GM21390 (cell line): Measurements from ENCODE around the gene ZBTB5.

ENCODE experiments used
- ATAC-seq: cut with Tn5 transposase; IDR thresholded peaks from one replicate; pipeline ENCODE4 v1.9.1; 2021; ENCODE audit not compliant: unreplicated experiment

The ZBTB5 gene

GRCh38 chr9:37453827-37454226, 11.4 kb downstream of the ZBTB5 start:
- ATAC-seq = no peak

DNA sequence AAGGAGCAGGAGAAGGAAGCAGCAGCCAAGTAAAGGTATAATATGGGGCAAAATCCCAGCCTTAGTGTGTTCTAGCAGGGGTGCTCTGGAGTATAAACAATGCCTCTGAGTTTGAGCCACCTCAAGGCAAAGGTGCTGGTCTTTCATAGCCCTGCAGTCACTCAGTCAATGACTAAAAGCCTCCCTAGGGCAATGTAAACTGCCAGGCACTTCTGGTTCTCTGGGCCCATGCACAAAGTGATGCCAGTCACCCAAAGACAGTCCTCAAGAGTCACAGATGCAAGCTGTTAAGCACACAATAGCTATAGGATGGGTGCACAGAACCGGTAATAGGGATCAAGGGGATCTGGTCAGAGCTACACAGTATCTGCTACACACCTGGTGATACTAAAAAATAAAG, 12.6 kb downstream of the ZBTB5 start:
- ATAC-seq = no peak

DNA sequence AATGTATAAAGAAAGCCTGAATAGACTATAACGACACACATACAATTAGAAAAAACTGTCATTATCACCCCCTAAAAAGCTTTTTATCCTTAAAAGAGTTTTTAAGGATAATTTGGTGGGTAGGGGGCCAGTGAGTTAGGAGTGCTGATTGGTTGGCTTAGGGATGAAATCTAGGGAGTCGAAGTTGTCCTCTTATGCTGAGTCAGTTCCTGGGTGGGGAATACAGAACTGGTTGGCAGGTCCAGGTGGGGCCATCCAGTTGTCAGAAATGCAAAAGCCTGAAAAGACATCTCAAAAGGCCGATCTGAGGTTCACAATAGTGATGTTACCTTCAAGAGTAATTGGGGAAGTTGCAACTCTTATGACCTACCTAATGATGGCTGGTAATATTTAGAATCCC, 13.6 kb downstream of the ZBTB5 start:
- no peak for ATAC-seq

- ATAC-seq = no peak
These were observed 15.2 kb downstream of the ZBTB5 start for GRCh38 chr9:37449862-37450632.

DNA sequence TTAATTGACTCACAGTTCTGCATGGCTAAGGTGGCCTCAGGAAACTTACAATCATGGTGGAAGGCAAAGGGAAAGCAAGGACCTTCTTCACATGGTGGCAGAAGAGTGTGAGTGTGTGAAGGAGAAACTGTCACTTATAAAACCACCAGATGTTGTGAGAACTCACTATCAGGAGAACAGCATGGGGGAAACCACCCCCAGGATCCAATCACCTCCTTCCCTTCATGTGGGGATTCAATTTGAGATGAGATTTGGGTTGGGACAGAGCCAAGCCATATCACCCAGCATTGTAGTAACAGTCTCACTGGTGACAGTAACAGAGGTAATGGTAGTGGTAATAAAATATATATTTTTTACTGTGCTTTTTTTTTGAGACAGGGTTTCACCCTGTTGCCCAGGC, 18.1 kb downstream of the ZBTB5 start:
- ATAC-seq = no peak

- ATAC-seq = no peak
These were observed 18.8 kb downstream of the ZBTB5 start for GRCh38 chr9:37446401-37446800.

DNA sequence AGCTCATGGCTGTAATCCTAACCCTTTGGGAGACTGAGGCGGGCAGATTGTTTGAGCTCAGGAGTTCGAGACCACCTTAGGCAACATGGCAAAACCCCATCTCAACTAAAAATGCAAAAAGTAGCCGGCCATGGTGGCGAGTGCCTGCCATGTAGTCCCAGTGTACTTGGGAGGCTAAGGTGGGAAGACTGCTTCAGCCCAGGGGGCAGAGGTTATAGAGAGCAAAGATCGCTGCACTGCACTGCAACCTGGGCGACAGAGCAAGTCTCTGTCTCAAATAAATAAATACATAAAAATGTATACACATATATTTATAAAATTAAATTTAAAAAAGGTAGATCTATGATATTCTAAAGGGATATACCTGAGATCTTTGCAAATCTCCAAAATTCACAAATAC, 19.4 kb downstream of the ZBTB5 start:
- ATAC-seq = no peak

GRCh38 chr9:37444890-37445289, 20.4 kb downstream of the ZBTB5 start:
- ATAC-seq = no peak

GRCh38 chr9:37443566-37443965, 21.7 kb downstream of the ZBTB5 start:
- ATAC-seq = no peak

GRCh38 chr9:37442556-37442955, 22.7 kb downstream of the ZBTB5 start:
- no peak for ATAC-seq

DNA sequence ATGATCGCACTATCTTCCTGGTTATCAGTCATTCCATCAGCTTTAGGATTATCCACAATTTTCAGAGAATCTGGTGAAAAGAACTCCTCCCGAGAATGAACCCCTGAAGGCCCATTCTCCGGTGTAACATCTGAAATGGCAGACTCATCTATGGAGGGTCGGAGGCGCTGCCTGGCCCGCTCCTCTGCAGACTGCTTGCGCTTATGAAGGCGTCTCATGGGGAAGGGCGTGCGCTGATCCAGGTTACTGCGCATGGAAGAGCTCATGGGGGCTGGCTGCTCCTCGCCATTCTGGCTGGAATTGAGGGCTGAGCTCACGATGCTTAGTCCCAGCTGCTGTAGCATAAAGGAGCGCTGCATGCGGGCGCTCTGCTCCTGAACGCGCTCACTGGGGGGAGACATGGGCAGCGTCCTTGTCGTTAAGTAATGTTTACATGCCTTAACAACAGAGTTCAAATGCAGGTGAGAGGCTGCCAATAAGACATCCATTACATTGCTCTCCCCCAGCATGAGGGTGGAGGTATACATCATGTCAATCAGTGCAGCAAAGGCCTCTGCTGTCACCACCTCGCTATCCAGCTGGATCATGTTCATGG, 23.4 kb downstream of the ZBTB5 start:
- ATAC-seq = no peak

DNA sequence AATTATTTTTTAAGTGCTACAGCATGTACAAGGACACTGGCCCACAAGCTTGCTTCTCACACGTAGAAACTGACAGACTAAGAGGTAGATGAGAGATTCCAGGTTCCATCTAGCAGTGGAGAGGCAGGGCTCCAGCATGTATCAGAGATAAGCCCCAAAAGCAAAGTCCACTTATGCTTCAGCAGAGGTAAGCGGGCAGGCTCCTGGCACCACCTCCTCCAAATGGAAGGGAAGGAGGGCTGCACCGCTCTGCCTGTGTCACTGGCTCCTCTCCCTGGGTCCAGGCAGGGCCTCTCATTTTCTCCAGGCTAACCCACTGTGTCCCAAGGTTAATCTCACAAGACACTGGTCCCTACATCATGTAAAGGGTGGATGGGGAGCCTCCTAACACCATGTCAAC, 26.9 kb downstream of the ZBTB5 start:
- ATAC-seq = no peak

DNA sequence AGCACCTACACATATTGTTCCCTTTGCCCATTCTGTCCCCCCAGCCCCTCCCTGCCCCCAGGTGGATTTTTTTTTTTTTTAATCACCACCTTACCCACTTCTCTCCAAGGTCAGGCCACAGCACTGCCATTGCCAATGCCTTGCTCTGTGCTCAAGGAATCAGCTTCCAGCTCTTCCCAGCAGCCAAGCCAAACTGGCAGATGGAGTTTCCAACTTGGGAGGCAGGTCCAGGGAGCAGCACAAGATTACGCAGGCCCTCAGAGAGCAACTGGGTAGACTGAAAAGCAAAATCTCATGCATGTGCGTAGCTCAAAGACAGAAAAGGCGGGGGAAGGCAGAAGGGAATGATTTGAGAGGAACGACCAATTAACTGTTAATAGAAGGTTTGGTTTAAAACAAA, 27.6 kb downstream of the ZBTB5 start:
- ATAC-seq = no peak

- ATAC-seq = no peak
These were observed 28.2 kb downstream of the ZBTB5 start for GRCh38 chr9:37437010-37437409.

GRCh38 chr9:37436540-37436939, 28.7 kb downstream of the ZBTB5 start:
- ATAC-seq = no peak

DNA sequence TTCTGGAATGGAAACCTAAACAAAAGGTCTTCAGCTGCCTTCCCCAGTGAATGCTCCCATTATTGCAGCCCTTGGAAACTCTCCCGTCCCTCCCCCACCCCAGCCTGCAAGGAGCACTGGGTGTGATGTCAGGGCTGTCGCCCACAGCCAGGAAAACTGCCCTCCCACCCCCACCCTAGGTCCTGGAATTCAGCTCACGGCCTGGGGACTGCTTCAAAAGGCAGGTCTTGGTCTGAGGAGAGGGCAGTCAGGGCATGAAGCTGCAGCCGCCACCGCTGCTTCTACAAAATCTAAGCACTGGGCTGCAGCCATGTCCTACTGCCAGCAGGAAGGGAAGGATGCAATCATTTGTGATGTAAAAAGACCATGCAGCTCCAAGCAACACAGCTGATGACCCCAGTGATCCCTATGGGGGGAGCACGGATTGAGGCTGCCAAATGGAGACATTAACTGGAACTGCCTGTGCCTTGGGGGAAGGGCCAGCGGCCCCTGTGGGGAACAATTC, 31.3 kb downstream of the ZBTB5 start:
- no peak for ATAC-seq

DNA sequence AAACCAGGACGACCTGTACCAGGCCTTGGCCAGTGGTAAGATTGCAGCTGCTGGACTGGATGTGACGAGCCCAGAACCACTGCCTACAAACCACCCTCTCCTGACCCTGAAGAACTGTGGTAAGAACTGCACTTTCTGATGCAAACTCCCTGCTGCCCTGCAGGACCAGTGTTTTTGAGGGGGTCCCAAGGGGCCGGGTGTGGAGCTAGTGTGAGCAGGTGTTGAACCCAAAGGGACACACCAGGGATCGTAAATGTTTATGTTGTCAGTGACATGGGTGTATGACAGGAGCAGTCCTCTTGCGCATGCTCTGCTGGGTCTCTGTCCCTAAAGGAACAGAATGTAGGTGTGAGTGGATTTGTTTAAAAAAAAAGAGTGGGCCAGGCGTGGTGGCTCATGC, 33.2 kb downstream of the ZBTB5 start:
- no peak for ATAC-seq

DNA sequence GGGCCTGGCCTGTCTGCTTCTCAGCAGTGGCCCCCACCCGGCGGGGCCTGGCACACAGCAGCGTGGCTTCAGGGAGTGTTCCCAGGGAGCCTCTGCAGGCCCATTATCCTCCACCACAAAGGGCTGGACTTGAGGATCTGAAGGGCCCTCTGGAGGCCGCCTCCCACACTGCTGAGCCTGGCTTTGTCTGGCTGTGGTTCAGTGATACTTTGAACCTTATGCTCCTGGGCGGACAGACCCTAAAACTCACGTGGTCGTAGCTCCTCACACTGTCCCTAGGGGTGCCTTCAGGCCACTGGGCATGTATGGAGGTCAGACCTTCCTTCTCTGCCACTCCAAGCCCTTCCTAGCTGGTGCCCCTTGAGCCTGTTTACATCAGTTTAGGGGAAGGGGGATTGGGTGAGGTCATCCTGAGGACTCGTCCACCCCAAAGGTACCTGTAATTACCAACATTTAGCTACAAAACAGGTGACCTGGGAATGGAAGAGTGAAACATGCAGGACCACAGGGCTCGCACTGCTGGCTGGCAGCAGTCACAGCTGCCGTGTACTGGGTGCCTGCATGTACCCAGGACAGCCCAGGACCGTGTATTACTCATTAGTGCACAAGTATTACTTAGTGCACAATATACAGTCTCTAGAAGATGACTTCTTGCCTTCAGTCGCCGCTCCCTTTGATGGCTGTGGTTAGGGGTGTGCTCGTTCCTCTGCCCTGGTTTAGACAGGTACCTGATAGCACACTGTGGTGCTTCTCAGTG, 34.2 kb downstream of the ZBTB5 start:
- ATAC-seq = no peak

DNA sequence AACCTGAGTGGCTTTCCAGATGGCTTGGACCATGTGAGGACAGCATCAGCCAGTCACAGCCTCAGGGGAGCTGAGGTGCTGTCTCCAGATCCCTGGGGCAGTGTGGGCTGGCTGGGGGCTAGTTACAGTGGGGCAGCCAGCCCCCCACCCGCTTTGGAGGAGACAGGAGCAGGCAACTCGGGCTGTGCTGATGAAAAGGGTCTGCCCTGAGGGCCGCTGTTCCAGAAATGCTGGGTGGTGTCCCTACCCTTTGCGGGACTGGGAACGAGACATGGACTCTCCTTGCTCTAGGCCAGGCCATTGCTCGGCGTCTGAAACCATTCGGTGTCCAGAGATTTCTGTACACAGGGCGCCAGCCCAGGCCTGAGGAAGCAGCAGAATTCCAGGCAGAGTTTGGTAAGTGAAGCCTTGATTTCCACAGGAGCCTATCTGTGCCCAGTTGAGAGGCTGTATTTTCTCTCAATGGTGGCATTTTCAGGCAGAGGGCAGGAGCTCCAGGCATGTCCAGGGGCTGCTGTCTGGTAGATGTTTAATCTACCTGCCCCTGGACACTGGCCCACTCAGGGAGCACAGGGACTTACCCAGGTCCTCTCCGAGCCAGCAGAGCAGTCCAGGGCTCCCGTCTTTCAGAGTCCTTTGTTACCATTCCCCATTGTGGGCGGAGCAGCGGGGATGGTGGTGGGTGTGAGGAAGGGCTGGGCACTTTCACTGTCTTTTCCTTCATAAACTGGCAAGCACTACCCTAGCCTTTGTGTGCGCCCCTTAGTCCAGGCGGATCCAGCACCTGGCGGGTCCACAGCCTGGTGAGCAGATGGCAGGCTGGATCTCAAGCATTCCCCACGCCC, 35.6 kb downstream of the ZBTB5 start:
- no peak for ATAC-seq

DNA sequence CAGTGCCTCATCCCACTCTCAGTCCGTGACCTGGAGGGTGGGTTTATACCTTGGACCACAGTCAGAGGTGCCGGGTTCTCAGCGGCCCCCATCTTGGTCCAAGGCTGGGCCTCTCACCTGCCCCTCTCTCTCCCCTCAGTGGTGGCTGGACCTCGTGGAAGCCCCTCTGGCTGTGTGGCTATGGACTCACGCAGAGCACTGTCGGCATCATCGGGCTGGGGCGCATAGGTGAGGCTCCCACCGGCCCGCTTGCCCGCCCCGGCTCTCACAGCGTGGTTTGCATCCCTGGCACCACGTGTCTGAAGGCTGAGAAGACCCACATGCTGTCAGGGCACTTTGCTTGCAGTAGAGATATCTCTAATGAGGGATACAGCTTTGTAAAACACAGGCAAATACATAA, 36.9 kb downstream of the ZBTB5 start:
- ATAC-seq = no peak

- ATAC-seq = no peak
These were observed 38.4 kb downstream of the ZBTB5 start for GRCh38 chr9:37426846-37427245.
